Ovary (tissue), 3 donors: Measurements from ENCODE around the gene RGS6.

Experiments used
- CTCF ChIP-seq, 3 donors: fragments of 450-650 bp in 2 of 3; fragments of 200-600 bp in 1 of 3; IDR thresholded peaks; one replicate each; pipeline versions ENCODE4 v1.5.1 to v1.8.0; 2016 to 2022; ENCODE audit warnings: antibody characterized with exemption in 3 of 3, mild to moderate bottlenecking in 1 of 3
- EP300 ChIP-seq: sonication (generic); formaldehyde crosslinking; IDR thresholded peaks from one replicate; pipeline ENCODE4 v1.6.1; 2017; ENCODE audit warnings: antibody characterized with exemption
- donor health status: DM: no; HTN: no; CAD: no.

- TF ChIP-seq EP300 (no peak), CTCF (IDR thresholded peaks at IDR 0.05) (no peak)
Observed at GRCh38 chr14:72172597-72172996, 240.4 kb downstream of the RGS6 start.
